Activated naive CD8-positive, alpha-beta T cell treated with anti-CD3 and anti-CD28 coated beads, Interleukin-2, amount 10 ng/mL, durations not matched to agents 7 days and 5 days (primary cell): ENCODE results near the gene RBCK1. TPM values are rescaled to one million over a fixed set of nuclear protein-coding genes. Genes with fewer than 3 reads are reported as not detected.
"Not testable (repeated sequence)": the region's sequence is repeated elsewhere in the genome, so short reads cannot be mapped to it uniquely, and the experiment has no call there.

Experiments
- ATAC-seq: fragments of 150-1000 bp; cut with Tn5 transposase; one replicate; pipeline ENCODE4 v1.10.0; 2021; ENCODE audit warnings: low read depth, moderate library complexity
- POLR2A ChIA-PET: fragments of 350-600 bp; sonication (Branson Sonifier 250); formaldehyde crosslinking; loops from one replicate; lab custom pipeline; 2021; ENCODE audit warnings: antibody characterized with exemption; lab: Charles Lee
- DNase-seq: peaks from one replicate; pipeline ENCODE4 v3.0.0; 2021
- H3K27ac Mint-ChIP-seq: one replicate; pipeline ENCODE4 v1.8.0; 2022; ENCODE audit warnings: mild to moderate bottlenecking, mixed read lengths
- H3K27me3 Mint-ChIP-seq: one replicate; pipeline ENCODE4 v1.8.0; 2022; ENCODE audit warnings: mild to moderate bottlenecking, moderate library complexity, mixed read lengths
- H3K36me3 Mint-ChIP-seq: one replicate; pipeline ENCODE4 v1.8.0; 2021; ENCODE audit warnings: mild to moderate bottlenecking, mixed read lengths
- H3K4me1 Mint-ChIP-seq: one replicate; pipeline ENCODE4 v1.8.0; 2021; ENCODE audit warnings: mixed read lengths
- H3K4me3 Mint-ChIP-seq: one replicate; pipeline ENCODE4 v1.8.0; 2022; ENCODE audit warnings: mild to moderate bottlenecking, moderate library complexity, mixed read lengths
- H3K9me3 Mint-ChIP-seq: one replicate; pipeline ENCODE4 v1.8.0; 2021; ENCODE audit warnings: mixed read lengths
- total RNA-seq, 2 experiments: library from RNA; stranded (reverse); gene quantifications; one replicate each; pipeline ENCODE4 v1.2.3, GENCODE V29; 2021

The RBCK1 gene
- total RNA-seq, 2 experiments from 2014 or later, result 156 to 179 TPM

DNA sequence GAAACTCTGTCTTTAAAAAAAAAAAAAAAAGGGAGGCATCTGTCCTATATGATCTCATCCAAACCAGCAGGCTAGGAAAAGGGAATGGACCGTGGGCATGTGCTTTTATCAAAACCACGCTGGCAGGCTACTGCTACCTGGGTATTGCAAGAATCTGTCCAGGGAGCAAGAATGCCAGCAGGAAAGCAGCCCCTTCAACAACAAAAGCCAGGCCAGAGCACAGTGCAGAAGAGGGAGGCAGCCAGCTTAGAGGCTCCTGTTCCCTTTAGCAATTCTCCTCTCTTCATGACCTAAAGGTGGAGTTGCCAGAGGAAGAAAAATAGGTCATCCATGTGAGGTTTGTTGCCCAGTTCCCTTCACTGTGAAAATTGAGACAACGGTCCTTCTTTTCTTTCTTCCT, 36.0 kb downstream of the RBCK1 start:
- Mint-ChIP-seq H3K4me3 (no peak overlapping the region), H3K27ac (no peak overlapping the region), H3K36me3 (peaks cover 40% of the 10 kb centered on the region), H3K27me3 (no peaks in the 10 kb centered on the region), H3K9me3 (no peaks in the 10 kb centered on the region), H3K4me1 (peaks cover 11% of the 10 kb centered on the region)
- DNase-seq (no peak), ATAC-seq (no peak)
- POLR2A ChIA-PET, result no interaction called here

DNA sequence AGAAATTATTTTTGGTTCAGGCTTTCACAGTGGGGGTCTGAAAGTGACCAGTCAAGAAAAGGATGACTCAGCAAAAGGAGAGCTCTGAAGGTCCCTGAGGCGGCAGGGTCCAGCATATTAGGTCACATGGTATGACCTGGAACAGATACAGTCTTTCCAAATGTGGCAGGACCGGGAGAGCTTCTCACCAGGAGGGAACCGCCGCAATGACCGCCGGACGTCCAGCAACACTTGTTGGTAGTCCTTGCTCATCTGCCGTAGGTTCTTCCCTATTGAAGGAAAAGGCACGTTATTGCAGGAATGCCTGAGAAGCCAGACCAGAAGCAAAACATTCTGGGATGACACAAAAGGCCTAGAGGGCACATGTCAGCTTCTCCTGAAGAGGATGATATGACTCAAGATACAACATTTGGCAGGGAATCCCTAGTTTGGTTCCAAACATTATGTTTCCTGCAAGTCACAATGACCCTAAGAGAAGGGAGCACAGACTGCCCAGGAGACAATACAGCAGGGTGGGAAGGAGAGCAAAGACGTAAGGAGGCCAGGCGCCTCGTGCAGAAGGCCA, 36.8 kb downstream of the RBCK1 start:
- Mint-ChIP-seq H3K4me3 (no peak overlapping the region), H3K36me3 (peaks cover 32% of the 10 kb centered on the region), H3K27me3 (no peaks in the 10 kb centered on the region), H3K9me3 (no peaks in the 10 kb centered on the region), H3K27ac (no peak overlapping the region), H3K4me1 (peaks cover 5% of the 10 kb centered on the region)
- no peak for ATAC-seq
- no peak for DNase-seq
- POLR2A ChIA-PET, result no interaction called here

DNA sequence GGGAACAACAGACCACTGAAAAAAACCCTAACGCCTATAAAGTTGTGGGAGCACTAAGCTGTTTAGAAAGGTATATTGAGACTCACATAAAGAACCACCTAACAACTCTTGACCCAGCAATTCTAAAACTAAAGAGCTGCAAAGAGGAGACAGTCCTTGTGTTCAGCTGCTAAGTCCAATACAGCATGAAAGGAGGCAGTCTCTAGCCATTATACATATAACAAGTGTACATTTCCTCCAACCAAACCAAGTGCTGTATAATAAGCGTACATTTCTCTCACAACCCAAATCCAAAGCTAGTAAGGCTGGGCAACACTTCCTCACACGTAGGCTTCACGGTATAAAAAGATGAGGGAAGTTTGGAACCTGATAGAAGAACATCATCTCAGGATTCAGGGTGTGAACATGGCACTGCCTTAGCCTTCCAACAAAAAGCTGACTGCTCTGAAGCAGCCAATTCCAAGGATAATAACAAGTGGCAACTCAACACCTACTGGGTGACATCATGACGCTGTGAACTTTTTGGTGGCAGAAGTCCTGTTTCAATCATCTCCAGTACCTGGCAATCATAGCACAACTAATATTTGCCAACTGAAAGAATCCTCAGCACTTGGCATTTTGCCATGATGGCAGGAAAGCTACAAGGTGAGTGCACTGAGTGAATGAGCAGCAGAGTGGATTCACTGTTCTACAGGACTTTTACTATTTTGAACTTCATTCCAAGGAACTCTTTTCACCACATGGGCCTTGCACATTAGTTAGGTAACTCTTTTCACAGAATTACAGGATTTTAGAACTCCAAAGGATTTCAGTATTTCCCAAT, 37.6 kb downstream of the RBCK1 start:
- Mint-ChIP-seq H3K27me3 (no peaks in the 10 kb centered on the region), H3K4me1 (peaks cover 2% of the 10 kb centered on the region), H3K27ac (no peak overlapping the region), H3K9me3 (no peaks in the 10 kb centered on the region), H3K36me3 (peaks cover 25% of the 10 kb centered on the region), H3K4me3 (no peak overlapping the region)
- POLR2A ChIA-PET, result interaction anchor here (1.6 kb wide), 1 partner anchor 16 kb away, joined by 4 read pairs; the partner anchor contains the start of gene TBC1D20
- DNase-seq, result no peak
- ATAC-seq, result no peak

DNA sequence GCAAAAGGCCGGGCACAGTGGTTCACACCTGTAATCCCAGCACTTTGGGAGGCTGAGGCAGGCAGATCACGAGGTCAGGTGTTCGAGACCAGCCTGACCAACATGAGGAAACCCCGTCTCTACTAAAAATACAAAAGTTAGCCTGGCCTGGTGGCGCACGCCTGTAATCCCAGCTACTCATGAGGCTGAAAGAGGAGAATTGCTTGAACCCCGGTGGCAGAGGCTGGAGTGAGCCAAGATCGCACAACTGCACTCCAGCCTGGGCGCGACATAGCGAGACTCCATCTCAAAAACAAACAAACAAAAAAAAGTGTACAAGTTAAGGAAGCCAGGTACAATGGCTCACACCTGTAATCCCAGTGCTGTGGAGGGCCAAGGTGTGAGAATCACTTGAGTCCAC, 43.9 kb downstream of the RBCK1 start:
- POLR2A ChIA-PET, result not testable (repeated sequence)

DNA sequence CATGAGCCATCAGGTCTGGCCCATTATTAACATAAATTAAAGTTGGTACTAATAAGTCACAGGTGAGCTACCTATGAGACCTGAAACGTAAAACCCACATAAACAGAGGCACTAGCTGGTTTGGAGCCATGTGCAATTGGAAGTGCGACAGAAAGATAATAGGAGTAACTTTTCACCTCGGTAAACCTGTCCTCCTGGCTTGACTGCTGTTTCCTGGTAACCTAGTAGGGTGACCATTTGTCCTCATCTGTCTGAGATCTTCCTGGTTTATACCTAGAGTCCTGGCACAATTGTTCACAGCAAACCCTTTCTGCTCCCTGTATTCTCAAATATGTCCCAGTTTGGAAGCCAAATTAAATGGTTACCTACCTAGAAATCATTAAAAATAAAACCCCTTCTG, 46.9 kb downstream of the RBCK1 start:
- H3K4me1 Mint-ChIP-seq, result peaks cover 21% of the 10 kb centered on the region
- no peak overlapping the region for H3K27ac Mint-ChIP-seq
- DNase-seq (no peak), ATAC-seq (no peak)
- H3K27me3 Mint-ChIP-seq, result no peaks in the 10 kb centered on the region
- H3K4me3 Mint-ChIP-seq, result no peak overlapping the region
- POLR2A ChIA-PET, result no interaction called here
- no peaks in the 10 kb centered on the region for H3K9me3 Mint-ChIP-seq
- peaks cover 4% of the 10 kb centered on the region for H3K36me3 Mint-ChIP-seq

More for the DNA sequence above, 43.9 kb downstream of the RBCK1 start:
- not testable (repeated sequence) for H3K27ac Mint-ChIP-seq, ATAC-seq, DNase-seq, H3K27me3 Mint-ChIP-seq, H3K9me3 Mint-ChIP-seq, H3K4me1 Mint-ChIP-seq, H3K4me3 Mint-ChIP-seq, H3K36me3 Mint-ChIP-seq

DNA sequence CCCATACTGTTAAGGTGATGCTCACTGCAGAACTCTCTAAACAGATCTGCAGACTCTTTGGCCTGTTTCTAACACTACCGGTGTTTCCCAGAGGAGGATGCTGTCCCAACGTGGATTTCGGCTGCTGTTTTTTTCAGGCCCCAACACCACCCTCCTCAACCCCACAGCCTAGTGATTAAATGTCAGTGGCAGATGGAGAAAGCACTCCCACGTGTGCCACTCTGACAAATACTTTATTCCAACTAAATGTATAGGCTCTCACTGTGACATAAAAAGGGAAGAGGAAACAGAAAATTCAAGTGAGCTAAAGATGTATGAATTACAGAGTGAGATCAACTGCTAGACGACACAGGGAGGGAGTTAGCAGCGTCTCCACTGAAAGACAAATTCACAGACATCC, 50.7 kb downstream of the RBCK1 start:
- no peaks in the 10 kb centered on the region for H3K27me3 Mint-ChIP-seq
- H3K4me1 Mint-ChIP-seq, result peaks cover 36% of the 10 kb centered on the region
- no peak for ATAC-seq
- no peak for DNase-seq
- POLR2A ChIA-PET, result interaction anchor here (0.7 kb wide), 1 partner anchor 99 kb away, joined by 4 read pairs; no protein-coding TSS in a partner anchor
- H3K27ac Mint-ChIP-seq, result no peak overlapping the region
- H3K36me3 Mint-ChIP-seq, result peaks cover 8% of the 10 kb centered on the region
- H3K9me3 Mint-ChIP-seq, result no peaks in the 10 kb centered on the region
- no peak overlapping the region for H3K4me3 Mint-ChIP-seq

DNA sequence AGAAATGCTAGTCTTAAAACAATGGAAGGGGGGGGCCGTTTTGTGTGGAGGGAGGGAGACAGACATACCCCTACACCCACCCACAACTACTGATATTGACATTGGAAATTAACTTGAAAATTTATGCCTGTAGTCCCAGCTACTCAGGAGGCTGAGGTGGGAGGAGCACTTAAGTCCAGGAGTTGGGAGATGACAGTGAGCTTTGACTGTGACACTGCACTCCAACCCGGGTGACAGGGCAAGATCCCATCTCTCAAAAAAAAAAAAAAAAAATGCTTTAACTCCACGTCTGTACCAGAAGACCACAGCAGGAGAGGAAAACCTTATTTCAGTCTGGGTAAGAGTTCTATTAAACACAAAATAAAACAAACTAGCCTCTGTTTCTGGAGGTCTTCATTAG, 52.1 kb downstream of the RBCK1 start:
- H3K4me1 Mint-ChIP-seq, result peaks cover 36% of the 10 kb centered on the region
- ATAC-seq (no peak), DNase-seq (no peak)
- H3K27ac Mint-ChIP-seq, result no peak overlapping the region
- H3K27me3 Mint-ChIP-seq, result no peaks in the 10 kb centered on the region
- H3K9me3 Mint-ChIP-seq, result no peaks in the 10 kb centered on the region
- POLR2A ChIA-PET, result interaction anchor here (0.7 to 3.5 kb wide), 5 partner anchors 22 to 79 kb away, joined by 3 to 20 read pairs (median 5); partner anchors contain the start of genes RBCK1 and TRIB3
- H3K36me3 Mint-ChIP-seq, result peaks cover 8% of the 10 kb centered on the region
- H3K4me3 Mint-ChIP-seq, result peak overlapping the region; percentile 94

DNA sequence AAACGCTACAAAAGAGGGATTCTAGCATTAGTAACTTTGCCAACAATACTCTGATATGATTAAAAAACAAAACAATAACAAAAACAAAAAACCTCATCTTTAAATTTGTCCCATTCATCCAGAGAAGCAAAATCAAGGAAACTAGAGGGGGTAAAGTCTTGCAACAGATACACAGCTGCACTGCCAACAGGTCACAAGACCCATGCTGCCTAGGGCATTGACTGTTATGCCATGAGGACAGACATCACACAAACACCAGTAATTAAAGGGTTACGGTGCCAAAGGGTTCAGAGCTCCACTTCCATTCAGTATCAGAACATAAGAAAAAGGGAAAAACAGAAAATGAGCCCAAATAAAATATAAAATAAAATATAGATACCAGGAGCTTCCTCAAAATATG, 52.6 kb downstream of the RBCK1 start:
- Mint-ChIP-seq H3K4me3 (peak overlapping the region; percentile 94), H3K27ac (no peak overlapping the region), H3K4me1 (peaks cover 36% of the 10 kb centered on the region), H3K27me3 (no peaks in the 10 kb centered on the region), H3K9me3 (no peaks in the 10 kb centered on the region), H3K36me3 (peaks cover 8% of the 10 kb centered on the region)
- POLR2A ChIA-PET, result interaction anchor here (0.9 to 3.5 kb wide), 4 partner anchors 23 to 79 kb away, joined by 3 to 20 read pairs (median 6); partner anchors contain the start of genes RBCK1 and TRIB3
- ATAC-seq (no peak), DNase-seq (no peak)

DNA sequence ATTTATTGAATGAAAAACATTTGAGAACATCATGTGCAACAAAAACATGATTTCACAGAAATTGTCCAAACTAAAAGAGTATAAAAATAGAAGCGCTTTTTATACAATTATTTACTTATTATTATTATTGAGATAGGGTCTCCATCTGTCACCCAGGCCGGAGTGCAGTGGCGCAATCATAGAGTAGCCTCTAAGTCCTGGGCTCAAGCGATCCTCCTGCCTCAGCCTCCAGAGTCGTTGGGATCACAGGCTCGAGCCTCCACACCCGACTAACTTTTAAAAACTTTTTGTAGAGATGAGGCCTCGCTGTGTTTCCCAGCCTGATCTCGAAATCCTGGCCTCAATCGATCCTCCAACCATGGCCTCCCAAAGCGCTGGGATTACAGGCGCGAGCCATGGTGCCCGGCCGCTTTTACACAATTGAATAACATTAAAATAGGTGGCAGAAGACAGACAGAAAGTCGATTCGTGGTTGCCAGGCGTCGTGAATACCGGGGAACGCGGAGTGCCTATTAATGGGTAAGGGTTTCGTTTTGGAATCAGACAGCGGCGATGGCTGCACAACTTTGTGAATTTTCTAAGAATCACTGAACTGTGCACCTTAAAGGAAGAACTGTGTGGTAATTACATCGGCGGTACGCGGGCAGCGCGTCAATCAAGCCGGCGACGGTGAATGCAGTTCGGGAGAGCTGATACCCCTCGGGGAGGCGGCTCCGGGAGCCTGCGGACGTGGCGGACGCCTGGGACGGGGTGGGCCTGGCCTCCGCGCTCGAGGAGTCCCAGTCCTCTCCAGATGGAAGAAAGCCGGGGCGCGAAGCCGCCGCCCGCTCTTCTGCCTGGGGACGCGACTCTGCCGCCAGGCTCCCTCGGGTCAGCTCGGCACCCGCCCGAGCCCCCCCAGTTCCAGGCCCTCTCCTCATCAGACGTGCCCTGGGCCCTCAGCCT, 53.4 kb downstream of the RBCK1 start:
- H3K27me3 Mint-ChIP-seq, result no peaks in the 10 kb centered on the region
- peaks cover 35% of the 10 kb centered on the region for H3K4me1 Mint-ChIP-seq
- H3K27ac Mint-ChIP-seq, result peak overlapping the region; percentile 94
- peaks cover 7% of the 10 kb centered on the region for H3K36me3 Mint-ChIP-seq
- DNase-seq, result peak; percentile 75
- POLR2A ChIA-PET, result interaction anchor here (0.6 to 3.5 kb wide), 10 partner anchors 16 to 151 kb away, joined by 3 to 27 read pairs (median 6); partner anchors contain the start of genes RBCK1 and TRIB3
- peak; percentile 38 for ATAC-seq
- peak overlapping the region; percentile 94 for H3K4me3 Mint-ChIP-seq
- H3K9me3 Mint-ChIP-seq, result no peaks in the 10 kb centered on the region

GRCh38 chr20:462199-462991, 54.3 kb downstream of the RBCK1 start, which contains the start of gene TBC1D20:
TBC1D20 (minus strand) TSS chr20:462533; CDS start chr20:462405, 128 bp downstream.
- H3K4me3 Mint-ChIP-seq, result peak within 1 kb of the TSS; percentile 94
- H3K36me3 Mint-ChIP-seq, result peaks cover 7% of the 10 kb centered on the region
- POLR2A ChIA-PET, result interaction anchor here (0.6 to 3.5 kb wide), 11 partner anchors 14 to 152 kb away, joined by 3 to 27 read pairs (median 6); partner anchors contain the start of genes RBCK1 and TRIB3
- H3K27ac Mint-ChIP-seq, result peak within 1 kb of the TSS; percentile 94
- peak; percentile 97 for ATAC-seq
- H3K4me1 Mint-ChIP-seq, result peaks cover 34% of the 10 kb centered on the region
- peaks cover 2% of the 10 kb centered on the region for H3K9me3 Mint-ChIP-seq
- peaks cover 3% of the 10 kb centered on the region for H3K27me3 Mint-ChIP-seq
- DNase-seq, result peak; percentile 95

DNA sequence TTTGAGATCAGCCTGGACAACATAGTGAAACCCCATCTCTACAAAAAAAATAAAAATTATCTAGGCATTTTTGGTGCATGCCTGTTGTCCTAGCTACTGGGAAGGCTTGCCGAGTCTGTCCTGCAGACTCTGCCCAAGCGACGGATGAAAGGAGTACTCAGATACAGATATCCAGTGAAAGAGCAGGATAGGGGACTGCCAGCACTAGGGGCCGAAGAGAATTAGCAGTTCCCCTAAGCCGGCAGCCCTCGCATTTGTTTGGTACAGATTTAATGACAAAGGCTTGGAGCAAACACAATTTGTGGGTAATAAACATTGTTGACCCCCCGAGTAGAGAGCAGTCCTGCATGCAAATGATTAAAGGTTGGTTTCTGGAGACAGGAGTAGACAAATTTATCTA, 59.7 kb downstream of the RBCK1 start:
- POLR2A ChIA-PET, result no interaction called here
- Mint-ChIP-seq H3K4me3 (no peak overlapping the region), H3K36me3 (peaks cover 9% of the 10 kb centered on the region), H3K4me1 (peaks cover 4% of the 10 kb centered on the region), H3K27me3 (peaks cover 6% of the 10 kb centered on the region), H3K27ac (no peak overlapping the region), H3K9me3 (peaks cover 17% of the 10 kb centered on the region)
- ATAC-seq (no peak), DNase-seq (no peak)
